Liver (tissue), 9 donors: ENCODE data around the gene PDGFD. TPM values are rescaled to one million over a fixed set of nuclear protein-coding genes. Genes with fewer than 3 reads are reported as not detected.

ENCODE experiments used
- DNase-seq: peaks from one replicate; pipeline ENCODE4 v3.0.0-alpha.2; 2017; ENCODE audit warnings: low spot score
- H3K27ac ChIP-seq, 2 donors: one replicate each; pipeline ENCODE4 v1.7.0; 2013; ENCODE audit warnings: inconsistent platforms in 2 of 2, low read length in 2 of 2, control low read depth in 1 of 2, low read depth in 1 of 2, mild to moderate bottlenecking in 1 of 2
- H3K27me3 ChIP-seq, 4 donors: one replicate each; pipeline versions ENCODE4 v1.6.1 to v1.7.0; 2013; ENCODE audit warnings: low read length in 3 of 4, inconsistent platforms in 1 of 4, mild to moderate bottlenecking in 1 of 4, moderate library complexity in 1 of 4; ENCODE audit not compliant: control insufficient read depth in 4 of 4, insufficient read depth in 4 of 4
- H3K36me3 ChIP-seq, 4 donors: one replicate each; pipeline versions ENCODE4 v1.6.1 to v1.7.0; 2013; ENCODE audit warnings: low read length in 3 of 4, mild to moderate bottlenecking in 3 of 4, low read depth in 1 of 4, moderate library complexity in 1 of 4; ENCODE audit not compliant: control insufficient read depth in 4 of 4, insufficient read depth in 3 of 4
- H3K4me1 ChIP-seq, 4 donors: one replicate each; pipeline versions ENCODE4 v1.6.1 to v1.7.0; 2013; ENCODE audit warnings: low read length in 3 of 4, mild to moderate bottlenecking in 3 of 4, moderate library complexity in 1 of 4; ENCODE audit not compliant: control insufficient read depth in 4 of 4, insufficient read depth in 4 of 4
- H3K4me3 ChIP-seq, 3 donors: one replicate each; pipeline versions ENCODE4 v1.6.1 to v1.7.0; 2013; ENCODE audit warnings: low read length in 3 of 3, control low read depth in 1 of 3, low read depth in 1 of 3, mild to moderate bottlenecking in 1 of 3
- H3K9ac ChIP-seq, 2 donors: one replicate each; pipeline ENCODE4 v1.7.0; 2013; ENCODE audit warnings: low read length in 2 of 2, mild to moderate bottlenecking in 2 of 2, moderate library complexity in 2 of 2, control low read depth in 1 of 2, low read depth in 1 of 2
- H3K9me3 ChIP-seq, 4 donors: one replicate each; pipeline versions ENCODE4 v1.6.1 to v1.7.0; 2013; ENCODE audit warnings: low read length in 3 of 4; ENCODE audit not compliant: control insufficient read depth in 4 of 4
- EGR1 ChIP-seq, 2 donors: IDR thresholded peaks; 2 replicates each; pipeline ENCODE4 v1.6.1; 2016 to 2018; ENCODE audit warnings: antibody characterized with exemption in 2 of 2, low read depth in 2 of 2
- FOXA1 ChIP-seq: IDR thresholded peaks from 2 replicates; pipeline ENCODE4 v1.6.1; 2016; ENCODE audit warnings: antibody characterized with exemption
- FOXA2 ChIP-seq: IDR thresholded peaks from 2 replicates; pipeline ENCODE4 v1.6.1; 2016; ENCODE audit warnings: antibody characterized with exemption
- GABPA ChIP-seq, 2 donors: IDR thresholded peaks in 1 of 2; conservative IDR thresholded peaks in 1 of 2; 2 replicates each; pipeline ENCODE4 v1.6.1; 2016; ENCODE audit warnings: antibody characterized with exemption in 2 of 2, mild to moderate bottlenecking in 1 of 2, moderate library complexity in 1 of 2
- HNF4A ChIP-seq, 2 donors: conservative IDR thresholded peaks; 2 replicates each; pipeline ENCODE4 v1.6.1; 2016; ENCODE audit warnings: antibody characterized with exemption in 2 of 2, mild to moderate bottlenecking in 2 of 2
- HNF4G ChIP-seq: IDR thresholded peaks from 2 replicates; pipeline ENCODE4 v1.6.1; 2016; ENCODE audit warnings: antibody characterized with exemption
- JUND ChIP-seq, 2 donors: IDR thresholded peaks; 2 replicates each; pipeline ENCODE4 v1.6.1; 2016; ENCODE audit warnings: antibody characterized with exemption in 2 of 2
- NR2F2 ChIP-seq: IDR thresholded peaks from 2 replicates; pipeline ENCODE4 v1.6.1; 2016; ENCODE audit warnings: antibody characterized with exemption
- RAD21 ChIP-seq, 2 donors: IDR thresholded peaks; 2 replicates each; pipeline ENCODE4 v1.6.1; 2016; ENCODE audit warnings: antibody characterized with exemption in 2 of 2, mild to moderate bottlenecking in 2 of 2
- RXRA ChIP-seq, 2 donors: IDR thresholded peaks; 2 replicates each; pipeline ENCODE4 v1.6.1; 2017 to 2018; ENCODE audit warnings: antibody characterized with exemption in 2 of 2, mild to moderate bottlenecking in 1 of 2
- SP1 ChIP-seq: IDR thresholded peaks from 2 replicates; pipeline ENCODE4 v1.6.1; 2018; ENCODE audit warnings: antibody characterized with exemption, mild to moderate bottlenecking
- TAF1 ChIP-seq: conservative IDR thresholded peaks from 2 replicates; pipeline ENCODE4 v1.6.1; 2016; ENCODE audit warnings: antibody characterized with exemption, mild to moderate bottlenecking
- YY1 ChIP-seq: IDR thresholded peaks from 2 replicates; pipeline ENCODE4 v1.6.1; 2016; ENCODE audit warnings: antibody characterized with exemption, mild to moderate bottlenecking
- WGBS: extraction: QIAGEN DNeasy Blood & Tissue Kit; methylation state at CpG from one replicate; pipeline ENCODE4 v1.1.7; 2013; 5-methylcytosine and 5-hydroxymethylcytosine counted together
- polyA plus RNA-seq, 2 donors: library from polyadenylated mRNA; stranded (reverse) in 1 of 2; unstranded in 1 of 2; fragments of 200-250 nt in 1 of 2; fragments of >200 nt in 1 of 2; fragmentation: Nextera tagmentation in 1 of 2; extraction: Ambion mirVana in 1 of 2; gene quantifications; one replicate each; pipeline versions ENCODE4 v1.2.1 to v1.2.3, GENCODE V29; 2013 to 2015
- total RNA-seq, 2 donors: library from RNA; depleted of rRNA; stranded (reverse); fragments of >200 nt; gene quantifications; one replicate each; pipeline ENCODE4 v1.2.3, GENCODE V29; 2014
- TF ChIP-seq, protein P1 (sequence below): IDR thresholded peaks from 2 replicates; pipeline ENCODE4 v1.6.1; 2016; ENCODE audit warnings: antibody characterized with exemption
- TF ChIP-seq, protein P2 (sequence below): fragments of 150-350 bp; IDR thresholded peaks from 2 replicates; pipeline ENCODE4 v1.5.1; 2017; ENCODE audit warnings: improper control_type of control experiment, low read depth, low read length; ENCODE audit not compliant: missing input control
- TF ChIP-seq, protein P3 (sequence below): IDR thresholded peaks from 2 replicates; pipeline ENCODE4 v1.6.1; 2016; ENCODE audit warnings: antibody characterized with exemption
- TF ChIP-seq, protein P4 (sequence below): IDR thresholded peaks from 2 replicates; pipeline ENCODE4 v1.6.1; 2016; ENCODE audit warnings: antibody characterized with exemption, mild to moderate bottlenecking
- TF ChIP-seq, protein P5 (sequence below): IDR thresholded peaks from 2 replicates; pipeline ENCODE4 v1.6.1; 2016; ENCODE audit warnings: antibody characterized with exemption
- donor health status: healthy.
- donor health status: healthy.
- donor health status: healthy.
- donor health status: healthy.
- donor health status: healthy.

The PDGFD gene
- total and polyA plus RNA-seq, 4 donors, result 1.0 to 3.3 (median 2.1) TPM

DNA sequence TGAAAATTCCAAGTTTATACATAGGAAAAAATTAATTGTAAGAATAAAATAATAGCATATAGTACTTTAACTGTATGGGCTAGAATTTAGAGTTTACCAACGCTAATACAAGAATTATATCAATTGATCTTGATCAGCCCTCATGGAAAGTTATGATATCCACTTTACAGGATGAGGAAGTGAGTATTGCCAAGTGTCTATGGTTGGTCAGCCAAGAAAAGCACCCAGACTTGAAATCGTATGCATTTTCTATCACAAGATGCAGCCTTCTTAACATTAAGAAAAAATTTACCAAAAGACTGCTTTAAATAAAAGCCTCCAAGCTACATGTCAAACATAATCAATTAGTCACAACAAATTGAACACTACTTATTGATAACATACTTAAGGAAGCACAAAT, 74.5 kb downstream of the PDGFD start:
- DNase-seq, result no peak
- Histone ChIP-seq H3K36me3 (no peaks in the 10 kb centered on the region), H3K4me3 (no peak overlapping the region), H3K9me3 (no peaks in the 10 kb centered on the region), H3K4me1 (no peaks in the 10 kb centered on the region), H3K27me3 (no peaks in the 10 kb centered on the region), H3K9ac (no peak overlapping the region), H3K27ac (no peak overlapping the region)
- 72% methylated on average over 2 of the region's 2 CpGs for WGBS
- TF ChIP-seq FOXA2 (no peak), RXRA (IDR thresholded peaks at IDR 0.05) (no peak), SP1 (no peak), FOXA1 (no peak), EGR1 (IDR thresholded peaks at IDR 0.05; ENCODE audit: low read depth in 2 of 2) (no peak), JUND (IDR thresholded peaks at IDR 0.05) (no peak), YY1 (no peak), GABPA (IDR thresholded peaks at IDR 0.05 in 1 of 2, conservative IDR thresholded peaks at IDR 0.05 in 1 of 2) (no peak), HNF4A (conservative IDR thresholded peaks at IDR 0.05) (no peak), TAF1 (no peak), RAD21 (IDR thresholded peaks at IDR 0.05) (no peak), NR2F2 (no peak), HNF4G (no peak)
- TF ChIP-seq, protein P1, sequence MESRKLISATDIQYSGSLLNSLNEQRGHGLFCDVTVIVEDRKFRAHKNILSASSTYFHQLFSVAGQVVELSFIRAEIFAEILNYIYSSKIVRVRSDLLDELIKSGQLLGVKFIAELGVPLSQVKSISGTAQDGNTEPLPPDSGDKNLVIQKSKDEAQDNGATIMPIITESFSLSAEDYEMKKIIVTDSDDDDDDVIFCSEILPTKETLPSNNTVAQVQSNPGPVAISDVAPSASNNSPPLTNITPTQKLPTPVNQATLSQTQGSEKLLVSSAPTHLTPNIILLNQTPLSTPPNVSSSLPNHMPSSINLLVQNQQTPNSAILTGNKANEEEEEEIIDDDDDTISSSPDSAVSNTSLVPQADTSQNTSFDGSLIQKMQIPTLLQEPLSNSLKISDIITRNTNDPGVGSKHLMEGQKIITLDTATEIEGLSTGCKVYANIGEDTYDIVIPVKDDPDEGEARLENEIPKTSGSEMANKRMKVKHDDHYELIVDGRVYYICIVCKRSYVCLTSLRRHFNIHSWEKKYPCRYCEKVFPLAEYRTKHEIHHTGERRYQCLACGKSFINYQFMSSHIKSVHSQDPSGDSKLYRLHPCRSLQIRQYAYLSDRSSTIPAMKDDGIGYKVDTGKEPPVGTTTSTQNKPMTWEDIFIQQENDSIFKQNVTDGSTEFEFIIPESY, result no peak
- TF ChIP-seq, protein P2, sequence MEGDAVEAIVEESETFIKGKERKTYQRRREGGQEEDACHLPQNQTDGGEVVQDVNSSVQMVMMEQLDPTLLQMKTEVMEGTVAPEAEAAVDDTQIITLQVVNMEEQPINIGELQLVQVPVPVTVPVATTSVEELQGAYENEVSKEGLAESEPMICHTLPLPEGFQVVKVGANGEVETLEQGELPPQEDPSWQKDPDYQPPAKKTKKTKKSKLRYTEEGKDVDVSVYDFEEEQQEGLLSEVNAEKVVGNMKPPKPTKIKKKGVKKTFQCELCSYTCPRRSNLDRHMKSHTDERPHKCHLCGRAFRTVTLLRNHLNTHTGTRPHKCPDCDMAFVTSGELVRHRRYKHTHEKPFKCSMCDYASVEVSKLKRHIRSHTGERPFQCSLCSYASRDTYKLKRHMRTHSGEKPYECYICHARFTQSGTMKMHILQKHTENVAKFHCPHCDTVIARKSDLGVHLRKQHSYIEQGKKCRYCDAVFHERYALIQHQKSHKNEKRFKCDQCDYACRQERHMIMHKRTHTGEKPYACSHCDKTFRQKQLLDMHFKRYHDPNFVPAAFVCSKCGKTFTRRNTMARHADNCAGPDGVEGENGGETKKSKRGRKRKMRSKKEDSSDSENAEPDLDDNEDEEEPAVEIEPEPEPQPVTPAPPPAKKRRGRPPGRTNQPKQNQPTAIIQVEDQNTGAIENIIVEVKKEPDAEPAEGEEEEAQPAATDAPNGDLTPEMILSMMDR, result no peak
- TF ChIP-seq, protein P3, sequence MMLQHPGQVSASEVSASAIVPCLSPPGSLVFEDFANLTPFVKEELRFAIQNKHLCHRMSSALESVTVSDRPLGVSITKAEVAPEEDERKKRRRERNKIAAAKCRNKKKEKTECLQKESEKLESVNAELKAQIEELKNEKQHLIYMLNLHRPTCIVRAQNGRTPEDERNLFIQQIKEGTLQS, result no peak
- TF ChIP-seq, protein P4, sequence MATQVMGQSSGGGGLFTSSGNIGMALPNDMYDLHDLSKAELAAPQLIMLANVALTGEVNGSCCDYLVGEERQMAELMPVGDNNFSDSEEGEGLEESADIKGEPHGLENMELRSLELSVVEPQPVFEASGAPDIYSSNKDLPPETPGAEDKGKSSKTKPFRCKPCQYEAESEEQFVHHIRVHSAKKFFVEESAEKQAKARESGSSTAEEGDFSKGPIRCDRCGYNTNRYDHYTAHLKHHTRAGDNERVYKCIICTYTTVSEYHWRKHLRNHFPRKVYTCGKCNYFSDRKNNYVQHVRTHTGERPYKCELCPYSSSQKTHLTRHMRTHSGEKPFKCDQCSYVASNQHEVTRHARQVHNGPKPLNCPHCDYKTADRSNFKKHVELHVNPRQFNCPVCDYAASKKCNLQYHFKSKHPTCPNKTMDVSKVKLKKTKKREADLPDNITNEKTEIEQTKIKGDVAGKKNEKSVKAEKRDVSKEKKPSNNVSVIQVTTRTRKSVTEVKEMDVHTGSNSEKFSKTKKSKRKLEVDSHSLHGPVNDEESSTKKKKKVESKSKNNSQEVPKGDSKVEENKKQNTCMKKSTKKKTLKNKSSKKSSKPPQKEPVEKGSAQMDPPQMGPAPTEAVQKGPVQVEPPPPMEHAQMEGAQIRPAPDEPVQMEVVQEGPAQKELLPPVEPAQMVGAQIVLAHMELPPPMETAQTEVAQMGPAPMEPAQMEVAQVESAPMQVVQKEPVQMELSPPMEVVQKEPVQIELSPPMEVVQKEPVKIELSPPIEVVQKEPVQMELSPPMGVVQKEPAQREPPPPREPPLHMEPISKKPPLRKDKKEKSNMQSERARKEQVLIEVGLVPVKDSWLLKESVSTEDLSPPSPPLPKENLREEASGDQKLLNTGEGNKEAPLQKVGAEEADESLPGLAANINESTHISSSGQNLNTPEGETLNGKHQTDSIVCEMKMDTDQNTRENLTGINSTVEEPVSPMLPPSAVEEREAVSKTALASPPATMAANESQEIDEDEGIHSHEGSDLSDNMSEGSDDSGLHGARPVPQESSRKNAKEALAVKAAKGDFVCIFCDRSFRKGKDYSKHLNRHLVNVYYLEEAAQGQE, result no peak
- TF ChIP-seq, protein P5, sequence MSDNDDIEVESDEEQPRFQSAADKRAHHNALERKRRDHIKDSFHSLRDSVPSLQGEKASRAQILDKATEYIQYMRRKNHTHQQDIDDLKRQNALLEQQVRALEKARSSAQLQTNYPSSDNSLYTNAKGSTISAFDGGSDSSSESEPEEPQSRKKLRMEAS, result no peak
